ENCODE data around the gene FAM47E.
A peak's percentile ranks its signal among the peaks of the same experiment; 100 is the strongest.

Gene FAM47E

DNA sequence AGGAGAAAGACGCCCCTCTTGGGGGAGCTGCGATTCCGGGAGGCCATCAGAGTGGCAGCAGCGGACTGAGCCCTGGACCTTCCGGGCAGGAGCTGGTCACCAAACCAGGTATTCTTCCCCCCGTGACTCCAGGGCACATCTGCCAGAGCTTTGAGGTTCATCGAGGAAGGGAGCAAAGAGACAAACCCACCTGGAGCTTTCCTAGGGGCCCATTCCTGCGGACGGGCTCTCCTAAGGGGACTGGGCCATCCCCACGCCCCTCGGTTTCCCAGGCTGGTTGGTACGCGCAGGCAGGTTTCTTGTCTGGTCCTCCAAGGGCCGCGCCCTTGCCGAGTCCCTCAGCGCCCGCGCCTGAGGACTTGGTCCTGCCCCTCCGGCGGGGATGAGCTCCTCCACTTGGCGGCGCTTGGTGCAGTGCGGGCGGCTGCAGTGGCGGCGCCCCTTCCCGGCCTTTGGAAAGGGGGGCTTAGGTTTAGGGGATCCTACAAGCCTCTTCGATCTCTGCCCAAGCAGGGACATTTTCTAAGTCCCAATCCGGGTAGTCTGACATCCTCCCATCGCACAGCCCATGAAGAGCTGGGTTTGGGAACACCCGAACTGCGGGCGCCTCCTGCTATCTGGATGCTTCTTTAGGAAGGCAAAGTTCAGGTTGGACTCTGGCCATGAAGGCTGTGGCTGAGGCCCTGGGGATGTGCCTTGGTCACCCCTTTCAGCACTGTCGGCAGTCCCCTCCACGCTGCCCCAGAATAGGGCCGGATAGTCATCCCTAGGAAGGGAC is 55.5 kb downstream of the FAM47E start:
- no peak overlapping the region for H3K23ac ChIP-seq (ENCODE audit: low read length in 2 of 2)
- H2BK12ac ChIP-seq (ENCODE audit: low read length in 2 of 2), result peak overlapping the region in 1 of 2 experiments; percentile 25
- H3K79me1 ChIP-seq (replicated peaks; ENCODE audit: low read length, poor library complexity, severe bottlenecking), result peaks cover 17% of the 10 kb centered on the region
- peak overlapping the region; percentile 3 for H4K91ac ChIP-seq (ENCODE audit: low read length)
- peak overlapping the region; percentile 45 to 90 for H3K18ac ChIP-seq (ENCODE audit: low read depth in 1 of 2, low read length in 2 of 2)
- H2BK5ac ChIP-seq (ENCODE audit: low read depth, low read length, poor library complexity, severe bottlenecking), result no peak overlapping the region
- H3K14ac ChIP-seq (ENCODE audit: low read length in 2 of 2), result peak overlapping the region in 1 of 2 experiments; percentile 72
- peaks cover 7% of the 10 kb centered on the region for H3K4me1 ChIP-seq (ENCODE audit: control insufficient read depth, insufficient read depth, low read depth, low read length)
- no peaks in the 10 kb centered on the region for H3K27me3 ChIP-seq (ENCODE audit: control insufficient read depth in 1 of 2, insufficient read depth in 1 of 2, low read length in 2 of 2)
- WGBS, result 15% methylated on average over 35 of the region's 37 CpGs
- peak overlapping the region; percentile 25 for H3K27ac ChIP-seq (ENCODE audit: low read length, poor library complexity, severe bottlenecking)
- peak overlapping the region; percentile 66 to 93 for H3K4me3 ChIP-seq (ENCODE audit: insufficient read depth in 1 of 2, low read depth in 1 of 2, low read length in 2 of 2)
- peaks cover 5 to 19% of the 10 kb centered on the region in 2 experiments for H3K36me3 ChIP-seq (ENCODE audit: control insufficient read depth in 1 of 2, insufficient read depth in 2 of 2, low read depth in 1 of 2, low read length in 2 of 2)
- peak overlapping the region; percentile 34 to 40 for H3K4ac ChIP-seq (ENCODE audit: low read depth in 1 of 2, low read length in 2 of 2)
- H3K9me3 ChIP-seq (ENCODE audit: control insufficient read depth, low read length), result no peaks in the 10 kb centered on the region
- H2BK120ac ChIP-seq (ENCODE audit: low read depth, low read length), result no peak overlapping the region
- peak overlapping the region; percentile 94 for H2AFZ ChIP-seq (ENCODE audit: low read depth, low read length)
- no peak overlapping the region for H2AK5ac ChIP-seq (ENCODE audit: low read length, severe bottlenecking)
- H3K4me2 ChIP-seq (ENCODE audit: low read length, poor library complexity, severe bottlenecking), result peak overlapping the region; percentile 97
- peak; percentile 68 for DNase-seq
- H2BK15ac ChIP-seq (ENCODE audit: low read depth, poor library complexity, severe bottlenecking), result no peak overlapping the region
- H4K8ac ChIP-seq (ENCODE audit: low read length), result peak overlapping the region; percentile 73
- peak overlapping the region; percentile 89 for H3K9ac ChIP-seq (ENCODE audit: low read length)

DNA sequence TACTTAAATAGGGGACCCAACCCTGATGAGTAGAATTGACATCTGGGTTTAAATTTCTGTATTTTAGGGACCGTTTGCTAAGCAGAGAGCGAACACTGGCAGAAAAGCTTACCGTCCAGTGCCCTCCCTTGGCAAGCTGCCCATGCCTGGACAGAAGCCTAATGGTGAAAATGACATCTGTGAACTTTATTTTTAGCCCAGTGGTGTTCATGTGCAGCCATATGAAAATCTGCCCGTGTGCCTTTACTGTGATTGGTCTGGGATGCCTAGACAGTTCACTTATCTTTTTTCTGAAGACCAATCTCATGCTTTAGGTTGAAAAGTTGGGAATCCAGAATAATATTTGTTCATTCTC is 56.1 kb downstream of the FAM47E start:
- Histone ChIP-seq H4K91ac (ENCODE audit: low read length) (no peak overlapping the region), H2BK5ac (ENCODE audit: low read depth, low read length, poor library complexity, severe bottlenecking) (no peak overlapping the region), H2AK5ac (ENCODE audit: low read length, severe bottlenecking) (no peak overlapping the region), H3K4me1 (ENCODE audit: control insufficient read depth, insufficient read depth, low read depth, low read length) (peaks cover 7% of the 10 kb centered on the region), H2BK120ac (ENCODE audit: low read depth, low read length) (no peak overlapping the region), H3K9me3 (ENCODE audit: control insufficient read depth, low read length) (no peaks in the 10 kb centered on the region), H3K4ac (ENCODE audit: low read depth in 1 of 2, low read length in 2 of 2) (no peak overlapping the region), H3K18ac (ENCODE audit: low read depth in 1 of 2, low read length in 2 of 2) (no peak overlapping the region), H2BK15ac (ENCODE audit: low read depth, poor library complexity, severe bottlenecking) (no peak overlapping the region), H3K79me1 (replicated peaks; ENCODE audit: low read length, poor library complexity, severe bottlenecking) (peaks cover 17% of the 10 kb centered on the region), H3K23ac (ENCODE audit: low read length in 2 of 2) (no peak overlapping the region), H3K14ac (ENCODE audit: low read length in 2 of 2) (no peak overlapping the region), H2AFZ (ENCODE audit: low read depth, low read length) (no peak overlapping the region), H3K36me3 (ENCODE audit: control insufficient read depth in 1 of 2, insufficient read depth in 2 of 2, low read depth in 1 of 2, low read length in 2 of 2) (peaks cover 5 to 19% of the 10 kb centered on the region in 2 experiments), H2BK12ac (ENCODE audit: low read length in 2 of 2) (no peak overlapping the region), H4K8ac (ENCODE audit: low read length) (no peak overlapping the region), H3K27ac (ENCODE audit: low read length, poor library complexity, severe bottlenecking) (no peak overlapping the region), H3K4me3 (ENCODE audit: insufficient read depth in 1 of 2, low read depth in 1 of 2, low read length in 2 of 2) (peak overlapping the region in 1 of 2 experiments; percentile 93), H3K4me2 (ENCODE audit: low read length, poor library complexity, severe bottlenecking) (peak overlapping the region; percentile 97), H3K9ac (ENCODE audit: low read length) (peak overlapping the region; percentile 89), H3K27me3 (ENCODE audit: control insufficient read depth in 1 of 2, insufficient read depth in 1 of 2, low read length in 2 of 2) (no peaks in the 10 kb centered on the region)
- 88% methylated on average over 3 of the region's 4 CpGs for WGBS
- no peak for DNase-seq

DNA sequence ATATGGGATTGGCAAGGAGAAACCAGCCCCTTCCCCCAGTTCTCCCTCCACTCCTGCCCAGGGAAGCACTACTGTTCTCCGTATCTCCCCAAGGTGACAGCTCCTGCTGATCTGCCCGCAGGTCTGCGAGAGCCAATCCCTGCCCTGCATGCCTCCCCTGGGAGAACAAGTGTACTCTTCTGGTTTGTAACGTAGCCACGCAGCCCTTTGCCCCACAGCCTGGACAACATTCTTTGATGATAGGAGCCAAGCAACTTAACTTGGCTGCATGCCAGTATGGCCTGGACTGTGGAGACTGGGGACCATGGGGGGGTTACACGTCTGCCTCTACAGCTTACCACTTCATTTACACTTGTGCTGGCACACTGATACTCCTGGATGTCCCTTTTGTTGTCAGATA is 57.0 kb downstream of the FAM47E start:
- Histone ChIP-seq H3K27ac (ENCODE audit: low read length, poor library complexity, severe bottlenecking) (no peak overlapping the region), H4K91ac (ENCODE audit: low read length) (no peak overlapping the region), H3K9ac (ENCODE audit: low read length) (no peak overlapping the region), H2BK5ac (ENCODE audit: low read depth, low read length, poor library complexity, severe bottlenecking) (no peak overlapping the region), H2AK5ac (ENCODE audit: low read length, severe bottlenecking) (no peak overlapping the region), H3K4me2 (ENCODE audit: low read length, poor library complexity, severe bottlenecking) (no peak overlapping the region), H2BK12ac (ENCODE audit: low read length in 2 of 2) (no peak overlapping the region), H2BK15ac (ENCODE audit: low read depth, poor library complexity, severe bottlenecking) (no peak overlapping the region), H3K36me3 (ENCODE audit: control insufficient read depth in 1 of 2, insufficient read depth in 2 of 2, low read depth in 1 of 2, low read length in 2 of 2) (peaks cover 5 to 19% of the 10 kb centered on the region in 2 experiments), H3K27me3 (ENCODE audit: control insufficient read depth in 1 of 2, insufficient read depth in 1 of 2, low read length in 2 of 2) (no peaks in the 10 kb centered on the region), H3K23ac (ENCODE audit: low read length in 2 of 2) (no peak overlapping the region), H3K9me3 (ENCODE audit: control insufficient read depth, low read length) (no peaks in the 10 kb centered on the region), H3K4me3 (ENCODE audit: insufficient read depth in 1 of 2, low read depth in 1 of 2, low read length in 2 of 2) (no peak overlapping the region), H2BK120ac (ENCODE audit: low read depth, low read length) (no peak overlapping the region), H3K79me1 (replicated peaks; ENCODE audit: low read length, poor library complexity, severe bottlenecking) (peaks cover 17% of the 10 kb centered on the region), H3K18ac (ENCODE audit: low read depth in 1 of 2, low read length in 2 of 2) (no peak overlapping the region), H3K4ac (ENCODE audit: low read depth in 1 of 2, low read length in 2 of 2) (no peak overlapping the region), H4K8ac (ENCODE audit: low read length) (no peak overlapping the region), H2AFZ (ENCODE audit: low read depth, low read length) (no peak overlapping the region), H3K4me1 (ENCODE audit: control insufficient read depth, insufficient read depth, low read depth, low read length) (peaks cover 7% of the 10 kb centered on the region), H3K14ac (ENCODE audit: low read length in 2 of 2) (no peak overlapping the region)
- no peak for DNase-seq
- WGBS, result 76% methylated on average over 6 of the region's 6 CpGs

DNA sequence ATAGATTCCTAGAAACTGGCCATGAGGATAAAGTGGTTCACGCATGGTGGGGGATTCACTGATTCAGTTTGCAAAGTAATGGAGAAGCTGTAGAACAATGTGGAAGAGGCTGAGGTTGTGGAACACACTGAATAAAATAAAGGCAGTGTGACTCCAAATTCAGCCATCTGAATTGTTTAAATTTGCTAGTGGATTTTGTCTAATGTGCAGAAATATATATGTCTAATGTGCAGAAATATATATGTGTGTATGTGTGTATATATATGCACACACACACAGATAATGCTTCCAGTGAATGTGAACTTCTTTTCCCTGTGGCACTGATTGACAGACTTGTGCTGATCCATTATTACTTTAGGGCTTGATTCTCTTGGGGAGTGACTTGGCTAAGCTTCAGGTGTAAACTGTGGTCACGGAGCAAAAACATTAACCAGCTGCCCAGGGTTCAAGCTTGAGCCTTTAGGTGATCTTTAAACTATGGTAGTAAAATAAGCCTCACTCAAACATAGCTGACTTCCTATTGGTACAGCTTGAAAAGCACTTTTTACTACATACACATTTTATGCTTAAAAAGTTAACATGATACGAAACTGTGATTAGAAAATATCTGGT is 58.5 kb downstream of the FAM47E start:
- 100% methylated on average over 2 of the region's 3 CpGs for WGBS
- H3K9ac ChIP-seq (ENCODE audit: low read length), result no peak overlapping the region

More for the DNA sequence above, 58.5 kb downstream of the FAM47E start:
- H4K91ac ChIP-seq (ENCODE audit: low read length), result no peak overlapping the region
- no peak overlapping the region for H2AFZ ChIP-seq (ENCODE audit: low read depth, low read length)
- DNase-seq, result no peak
- no peak overlapping the region for H2BK15ac ChIP-seq (ENCODE audit: low read depth, poor library complexity, severe bottlenecking)
- no peak overlapping the region for H2BK12ac ChIP-seq (ENCODE audit: low read length in 2 of 2)
- no peak overlapping the region for H3K18ac ChIP-seq (ENCODE audit: low read depth in 1 of 2, low read length in 2 of 2)
- H3K9me3 ChIP-seq (ENCODE audit: control insufficient read depth, low read length), result peaks cover 3% of the 10 kb centered on the region
- no peak overlapping the region for H3K27ac ChIP-seq (ENCODE audit: low read length, poor library complexity, severe bottlenecking)
- no peak overlapping the region for H3K4me3 ChIP-seq (ENCODE audit: insufficient read depth in 1 of 2, low read depth in 1 of 2, low read length in 2 of 2)
- H3K79me1 ChIP-seq (replicated peaks; ENCODE audit: low read length, poor library complexity, severe bottlenecking), result peaks cover 14% of the 10 kb centered on the region
- no peak overlapping the region for H3K4ac ChIP-seq (ENCODE audit: low read depth in 1 of 2, low read length in 2 of 2)
- H2AK5ac ChIP-seq (ENCODE audit: low read length, severe bottlenecking), result no peak overlapping the region
- H3K4me1 ChIP-seq (ENCODE audit: control insufficient read depth, insufficient read depth, low read depth, low read length), result peaks cover 7% of the 10 kb centered on the region
- no peaks in the 10 kb centered on the region for H3K27me3 ChIP-seq (ENCODE audit: control insufficient read depth in 1 of 2, insufficient read depth in 1 of 2, low read length in 2 of 2)
- H4K8ac ChIP-seq (ENCODE audit: low read length), result no peak overlapping the region
- peaks cover 5 to 19% of the 10 kb centered on the region in 2 experiments for H3K36me3 ChIP-seq (ENCODE audit: control insufficient read depth in 1 of 2, insufficient read depth in 2 of 2, low read depth in 1 of 2, low read length in 2 of 2)
- H2BK120ac ChIP-seq (ENCODE audit: low read depth, low read length), result no peak overlapping the region
- H3K4me2 ChIP-seq (ENCODE audit: low read length, poor library complexity, severe bottlenecking), result no peak overlapping the region
- H3K23ac ChIP-seq (ENCODE audit: low read length in 2 of 2), result no peak overlapping the region
- no peak overlapping the region for H3K14ac ChIP-seq (ENCODE audit: low read length in 2 of 2)
- H2BK5ac ChIP-seq (ENCODE audit: low read depth, low read length, poor library complexity, severe bottlenecking), result no peak overlapping the region
